Astrocyte of the hippocampus (primary cell): ENCODE data around the gene ZNF148.

Source experiments
- DNase-seq: peaks from one replicate; pipeline ENCODE4 v3.0.0; 2011; ENCODE audit warnings: low read depth, low spot score

ZNF148 gene

DNA sequence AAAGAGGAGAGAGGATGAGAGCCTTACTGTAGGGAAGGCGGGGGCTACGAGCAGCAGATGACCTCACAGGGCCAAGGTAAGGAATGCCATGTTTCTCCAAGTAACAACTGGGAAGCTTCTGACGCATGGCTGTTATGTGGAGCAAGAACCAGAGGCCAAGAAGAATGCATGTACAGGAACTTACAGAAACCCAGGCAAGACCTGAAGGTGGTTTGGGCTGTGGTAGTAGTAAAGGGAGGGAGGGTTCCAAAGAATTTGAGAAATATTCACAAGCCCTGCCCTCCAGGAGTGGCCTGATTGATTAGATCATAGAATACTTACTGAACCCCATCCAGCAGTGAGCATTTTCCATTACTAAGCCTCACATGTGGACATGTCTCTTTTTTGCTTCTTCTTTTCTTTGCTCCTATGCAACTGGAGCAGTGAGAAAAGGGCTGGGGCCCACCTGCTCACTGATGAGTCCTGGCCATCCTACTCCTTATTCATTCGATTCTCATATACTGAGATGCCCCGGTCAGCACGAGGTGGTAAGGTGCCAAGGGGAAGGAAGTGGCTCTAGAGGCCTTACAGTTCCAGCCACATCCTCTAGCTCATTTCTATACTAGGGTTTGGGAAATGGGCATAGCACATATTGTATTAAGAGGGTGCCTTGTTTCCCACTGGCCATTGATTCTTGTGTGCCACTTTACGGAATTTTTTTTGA is 154.2 kb downstream of the ZNF148 start:
- DNase-seq, result no peak

DNA sequence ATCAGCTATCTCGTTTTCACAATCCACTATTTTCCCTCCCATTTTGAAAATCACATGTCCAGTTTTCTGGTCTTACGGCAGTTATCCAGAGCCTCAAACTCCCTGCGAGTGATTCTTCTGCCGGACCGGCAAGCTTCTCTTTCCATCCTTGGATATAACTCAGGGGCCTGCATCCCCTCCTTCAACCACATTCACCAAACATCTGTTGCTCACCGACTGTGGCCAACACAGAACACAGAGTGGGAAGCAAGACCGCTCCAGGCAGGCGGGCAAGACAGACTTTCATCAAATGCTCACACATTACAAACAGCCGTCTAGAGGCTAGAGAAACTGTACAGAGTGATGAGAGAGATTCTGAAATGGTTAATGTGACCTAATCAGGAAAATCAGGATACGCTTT is 154.9 kb downstream of the ZNF148 start:
- DNase-seq, result no peak

DNA sequence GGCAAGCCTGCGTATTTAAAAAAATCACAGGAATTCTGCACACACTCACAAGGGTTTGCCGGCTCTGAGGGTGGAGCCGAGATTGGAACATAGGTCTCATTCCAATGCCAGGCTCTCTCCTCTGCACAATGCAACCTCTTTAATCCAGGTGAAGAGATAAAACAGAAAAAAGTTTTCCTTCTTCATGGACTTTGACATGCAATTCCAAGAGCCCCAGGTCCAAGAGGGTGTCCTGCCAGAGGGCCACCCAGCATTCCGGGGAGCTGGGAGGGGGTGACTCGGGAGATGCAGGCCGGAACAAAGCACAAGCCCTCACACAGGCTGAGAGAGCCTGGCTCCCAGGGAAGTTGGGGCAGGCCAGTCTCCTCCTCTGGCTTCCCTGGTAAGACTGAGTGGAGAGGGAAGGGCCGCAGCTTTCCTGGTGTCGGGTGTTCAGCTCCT is 155.8 kb downstream of the ZNF148 start:
- no peak for DNase-seq

DNA sequence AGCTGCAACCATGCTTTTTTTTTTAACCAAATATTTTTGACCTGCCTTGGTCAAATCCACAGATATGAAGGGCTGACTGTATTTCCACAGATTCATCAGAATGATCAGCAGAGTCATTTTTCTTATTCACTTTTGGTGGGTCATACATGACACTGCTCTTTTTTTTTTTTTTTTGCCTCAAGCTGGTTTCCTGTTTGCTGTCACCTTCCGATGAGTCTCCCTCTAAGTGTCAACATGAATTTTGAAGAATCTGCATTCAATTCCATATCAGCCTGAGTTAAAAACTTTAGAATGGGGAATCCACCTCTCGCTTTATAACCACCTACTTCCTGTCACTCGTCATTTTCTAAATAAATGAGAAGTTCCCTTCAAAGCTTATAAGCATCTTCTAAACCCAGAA is 160.4 kb downstream of the ZNF148 start:
- DNase-seq, result no peak

- peak; percentile 43 for DNase-seq
These were observed 161.1 kb downstream of the ZNF148 start for GRCh38 chr3:125213946-125214542.

- no peak for DNase-seq
These were observed 161.8 kb downstream of the ZNF148 start for GRCh38 chr3:125213364-125213755.

- no peak for DNase-seq
These were observed 162.4 kb downstream of the ZNF148 start, which contains the start of gene SLC12A8 for GRCh38 chr3:125212509-125213363. Gene SLC12A8 (minus strand): TSS chr3:125212748. CDS start chr3:125211349, 1,399 bp downstream.

- peak; percentile 33 for DNase-seq
These were observed 163.0 kb downstream of the ZNF148 start for GRCh38 chr3:125212091-125212508.

DNA sequence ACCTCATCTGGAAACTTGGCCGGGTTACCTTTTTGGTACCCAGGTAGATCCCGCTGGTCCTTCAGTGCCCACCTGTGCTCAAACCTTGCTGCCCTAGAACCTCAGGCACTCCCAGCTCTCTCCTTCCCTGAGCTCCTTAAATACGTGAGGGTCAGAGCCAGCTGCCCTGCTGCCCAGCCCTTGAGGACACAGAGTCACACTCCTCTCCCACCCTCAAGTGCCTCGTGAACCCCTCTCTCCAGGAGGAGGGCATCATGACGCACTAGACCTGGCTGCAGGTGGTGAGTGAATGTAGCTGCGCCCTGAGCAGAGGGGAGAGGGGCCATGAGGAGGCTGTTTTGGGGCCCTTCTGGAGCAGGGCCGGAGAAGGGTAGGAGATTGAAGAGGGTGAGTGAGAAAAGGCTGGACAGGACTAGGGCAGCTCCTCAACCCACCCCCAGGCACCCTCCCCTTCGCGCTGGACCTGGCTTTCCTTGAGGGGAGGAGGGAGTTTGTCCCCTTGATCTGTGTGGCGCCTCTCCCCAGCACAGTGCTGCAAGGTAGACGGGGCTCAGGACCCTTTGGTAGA is 163.5 kb downstream of the ZNF148 start:
- no peak for DNase-seq

GRCh38 chr3:125207949-125208568 is 167.1 kb downstream of the ZNF148 start:
- no peak for DNase-seq

DNA sequence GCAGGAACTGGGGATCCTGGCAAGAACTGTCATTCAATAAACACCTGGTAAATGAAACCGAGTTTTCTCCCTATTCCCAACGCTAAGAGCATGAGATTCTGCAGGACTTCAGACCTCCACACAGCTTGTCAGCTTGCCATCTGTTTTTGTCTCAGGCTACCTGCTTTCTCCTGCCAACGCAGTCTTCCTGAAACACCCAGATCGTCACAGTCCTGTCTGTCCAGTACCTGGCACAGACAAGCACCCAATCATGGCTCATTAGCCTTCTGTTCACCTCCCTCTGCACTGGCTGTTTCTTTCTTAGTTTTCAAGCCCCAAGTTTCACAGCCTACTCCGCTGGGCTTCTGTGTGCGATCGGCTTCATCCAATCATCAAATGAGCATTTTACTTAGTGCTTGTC is 167.6 kb downstream of the ZNF148 start:
- no peak for DNase-seq

DNA sequence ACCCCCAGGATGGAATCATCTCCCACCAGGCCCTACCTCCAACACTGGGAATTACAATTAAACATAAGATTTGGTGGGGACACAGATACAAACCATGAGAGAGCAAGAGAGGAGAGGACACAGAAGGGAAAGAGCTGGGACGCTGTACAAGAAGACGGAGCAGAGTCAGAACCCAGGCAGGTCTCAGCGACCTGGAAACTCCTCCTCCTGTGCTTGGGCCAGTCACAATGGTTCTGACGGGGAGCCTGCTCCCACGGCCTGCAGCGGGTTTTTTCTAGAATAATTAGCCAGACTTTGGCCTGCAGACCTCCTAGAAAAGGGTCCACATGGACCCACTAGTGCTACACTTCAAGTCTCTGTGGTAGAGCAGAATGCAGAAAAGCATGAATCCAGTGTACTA is 168.2 kb downstream of the ZNF148 start:
- DNase-seq, result no peak

DNA sequence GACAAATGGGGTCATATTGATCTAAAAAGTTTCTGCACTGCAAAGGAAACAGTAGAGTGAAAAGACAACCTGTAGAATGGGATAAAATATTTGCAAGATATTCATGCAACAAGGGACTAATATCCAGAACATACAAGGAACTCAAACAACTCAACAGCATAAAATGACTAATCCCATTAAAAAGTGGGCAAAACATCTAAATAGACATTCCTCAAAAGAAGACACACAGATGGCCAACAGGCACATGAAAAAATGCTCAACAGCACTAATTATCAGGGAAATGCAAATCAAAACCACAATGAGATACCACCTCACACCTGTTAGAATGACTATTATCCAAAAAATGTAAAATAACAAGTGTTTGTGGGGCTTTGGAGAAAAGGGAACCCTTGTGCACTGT is 171.4 kb downstream of the ZNF148 start:
- DNase-seq, result no peak

DNA sequence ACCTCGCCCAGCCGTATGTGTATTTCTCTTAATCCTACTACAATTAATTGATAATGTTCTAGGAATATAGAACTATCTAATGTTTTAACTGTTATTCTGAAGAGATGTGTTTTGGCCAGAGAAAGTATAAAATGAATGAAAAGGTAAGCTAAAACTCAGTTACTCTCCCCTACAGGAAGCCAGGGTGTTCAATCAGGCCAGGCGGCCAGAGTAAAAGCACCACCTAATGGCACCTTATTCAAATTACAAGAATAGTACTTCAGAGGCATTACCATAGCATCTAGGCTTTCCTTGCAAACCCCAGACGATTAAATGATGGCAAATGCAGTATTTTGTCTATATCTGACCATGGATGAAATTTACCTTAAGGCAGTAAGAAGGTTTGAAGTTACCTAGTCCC is 172.9 kb downstream of the ZNF148 start:
- peak; percentile 30 for DNase-seq

- DNase-seq, result no peak
These were observed 174.4 kb downstream of the ZNF148 start for GRCh38 chr3:125200731-125201139.

GRCh38 chr3:125194849-125195601 is 180.1 kb downstream of the ZNF148 start:
- peak; percentile 94 for DNase-seq

- no peak for DNase-seq
These were observed 180.9 kb downstream of the ZNF148 start for GRCh38 chr3:125194061-125194848.

DNA sequence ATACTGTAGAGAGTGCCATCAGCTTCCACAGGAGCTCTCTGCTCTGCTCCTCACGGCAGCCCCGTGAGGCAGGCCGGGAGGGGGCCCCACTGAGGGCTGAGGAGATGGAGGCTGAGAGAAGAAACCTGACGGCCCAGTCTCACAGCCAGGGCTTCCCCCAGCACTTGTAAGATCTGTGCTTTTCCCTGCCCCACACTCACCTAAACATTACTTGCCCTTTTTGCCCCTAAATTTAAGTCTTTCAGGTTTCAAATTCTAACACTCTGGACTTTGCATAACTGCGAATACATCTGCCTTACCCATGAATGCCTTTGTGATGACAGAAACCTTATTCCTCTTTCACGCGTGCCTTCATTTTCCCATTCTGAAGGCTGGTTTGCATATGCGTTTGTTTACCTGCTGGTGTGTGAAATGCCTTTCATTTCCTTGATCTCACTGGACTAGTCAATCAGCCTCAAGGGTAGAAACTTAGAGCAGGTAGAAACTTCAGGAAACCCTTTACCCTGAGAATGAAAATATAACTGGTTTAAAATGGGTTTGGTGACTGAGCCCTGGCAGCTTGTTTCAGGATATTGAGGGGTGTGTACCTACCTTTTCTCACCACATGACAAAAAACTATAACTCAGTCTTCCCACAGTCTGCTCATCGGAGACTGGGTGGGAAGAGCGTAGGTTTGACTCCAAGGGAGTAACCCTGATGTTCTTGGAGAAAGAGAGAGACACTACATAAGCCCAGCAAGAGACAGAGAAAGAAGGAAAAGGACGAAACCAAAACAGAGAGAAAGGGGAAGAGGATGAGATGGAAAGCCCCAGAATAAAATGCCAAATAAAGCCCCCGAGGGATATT is 182.7 kb downstream of the ZNF148 start:
- peak; percentile 33 for DNase-seq

- no peak for DNase-seq
These were observed 183.4 kb downstream of the ZNF148 start for GRCh38 chr3:125191730-125192129.
